HG02981 (cell line): ENCODE measurements around the gene ATP1B1.

ENCODE experiments used
- ATAC-seq: cut with Tn5 transposase; IDR thresholded peaks from one replicate; pipeline ENCODE4 v1.9.1; 2021; ENCODE audit warnings: mild to moderate bottlenecking, moderate library complexity; ENCODE audit not compliant: unreplicated experiment

Gene ATP1B1

DNA sequence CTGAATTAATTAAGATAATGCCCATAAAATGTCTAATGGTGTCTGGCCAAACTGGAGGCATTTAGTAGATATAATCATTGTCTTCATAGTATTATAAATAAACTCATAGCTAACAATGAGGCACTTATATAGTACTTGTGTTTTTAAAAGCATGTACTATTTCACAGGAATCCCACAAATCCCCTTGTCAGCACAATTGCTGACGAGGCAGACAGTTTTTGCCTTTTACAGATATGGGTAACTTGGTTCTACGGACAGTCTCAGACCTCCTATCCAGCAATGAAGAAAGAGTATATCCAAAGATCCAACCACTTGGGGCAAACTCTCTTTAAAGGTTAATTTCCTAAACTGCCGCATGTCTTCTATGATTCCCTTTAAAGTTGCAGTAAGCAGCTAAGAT is 73.7 kb downstream of the ATP1B1 start:
- ATAC-seq = no peak
